ENCODE measurements around the gene AGRP. TPM values are rescaled to one million over a fixed set of nuclear protein-coding genes. Genes with fewer than 3 reads are reported as not detected.

Gene AGRP
- total and polyA plus RNA-seq, 2 of the 4 experiments (the other 2 are of a cell fraction), result not detected

DNA sequence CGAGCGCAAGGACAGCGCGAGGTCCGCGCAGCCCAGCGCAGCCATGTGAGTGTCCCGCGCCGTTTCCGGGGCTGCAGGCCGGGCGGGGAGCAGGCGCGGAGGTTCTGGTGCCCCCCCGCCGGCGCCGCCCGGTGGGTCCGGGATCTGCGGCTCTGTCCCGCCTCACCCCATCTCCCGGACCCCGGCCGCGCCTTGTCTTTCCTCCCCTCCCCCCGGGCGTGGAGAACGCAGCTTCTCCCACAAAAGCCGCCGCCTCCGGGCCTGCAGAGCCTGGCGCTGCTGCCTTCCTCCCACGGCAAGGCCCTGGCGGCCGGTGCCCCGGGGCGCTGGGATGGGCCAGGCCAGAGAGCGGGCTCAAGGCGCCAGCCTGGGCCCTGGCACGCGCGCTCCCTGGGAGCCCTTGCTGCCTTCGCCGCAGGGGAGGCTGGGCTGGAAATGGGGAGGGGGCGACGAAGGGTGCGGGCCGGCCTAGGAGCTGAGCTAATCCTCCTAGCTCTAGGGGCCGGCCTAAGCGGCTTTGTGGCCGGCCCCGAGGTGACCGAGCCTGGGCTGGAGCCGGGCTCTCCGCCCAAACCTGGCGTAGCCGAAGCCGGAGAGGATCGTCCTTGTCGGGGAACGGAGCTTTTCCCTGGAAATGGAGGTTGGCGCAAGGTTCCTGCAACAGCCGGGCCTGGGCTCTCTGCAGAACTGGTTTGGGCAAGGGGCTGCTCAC, 45.7 kb upstream of the AGRP start:
- Histone ChIP-seq H2BK15ac (ENCODE audit: low read depth, low read length) (no peak overlapping the region; the same call in 2 of the 3 replicates), H3K18ac (ENCODE audit: low read depth, low read length) (peak overlapping the region; percentile 51), H2AFZ (replicated peaks; ENCODE audit: low read length, poor library complexity) (peak overlapping the region; percentile 74), H2AK9ac (replicated peaks; ENCODE audit: low read depth, low read length, poor library complexity) (peak overlapping the region; percentile 86), H3K56ac (ENCODE audit: extremely low read depth, insufficient read depth, low read length) (peak overlapping the region; percentile 84), H2BK5ac (ENCODE audit: low read depth, low read length, poor library complexity, severe bottlenecking) (peak overlapping the region; percentile 74), H3K79me1 (ENCODE audit: low read depth in 1 of 2, low read length in 2 of 2) (peaks cover 27 to 42% of the 10 kb centered on the region in 2 experiments; a peak in 3 of 4 replicates), H4K8ac (ENCODE audit: low read depth in 2 of 2, low read length in 2 of 2) (peak overlapping the region; percentile 74 to 85), H3K4ac (ENCODE audit: low read depth, low read length) (peak overlapping the region; percentile 96), H3K14ac (replicated peaks; ENCODE audit: low read depth, low read length) (peak overlapping the region; percentile 96), H2AK5ac (ENCODE audit: low read depth, low read length) (peak overlapping the region; percentile 98), H3K9me3 (ENCODE audit: control insufficient read depth, insufficient read depth, low read length) (no peaks in the 10 kb centered on the region), H3K9me1 (ENCODE audit: insufficient read depth, low read length) (peaks cover 20% of the 10 kb centered on the region), H3K36me3 (ENCODE audit: control insufficient read depth, insufficient read depth, low read length) (no peaks in the 10 kb centered on the region), H2BK120ac (ENCODE audit: low read depth, low read length) (peak overlapping the region; percentile 81; the same call in 1 of the 2 replicates), H3K4me3 (ENCODE audit: insufficient read depth, low read depth, low read length) (peak overlapping the region; percentile 85), H4K20me1 (ENCODE audit: insufficient read depth, low read length) (peaks cover 36% of the 10 kb centered on the region), H4K5ac (ENCODE audit: low read depth, low read length) (peak overlapping the region; percentile 90), H4K91ac (ENCODE audit: insufficient read depth, low read depth, low read length) (peak overlapping the region; percentile 80), H3K27me3 (ENCODE audit: control insufficient read depth, insufficient read depth, low read length) (no peaks in the 10 kb centered on the region), H3K9ac (ENCODE audit: low read depth, low read length) (peak overlapping the region; percentile 93), H3K4me1 (ENCODE audit: control insufficient read depth, insufficient read depth, low read length) (peaks cover 15% of the 10 kb centered on the region), H3K4me2 (ENCODE audit: low read depth, low read length) (peak overlapping the region; percentile 94), H3K27ac (ENCODE audit: insufficient read depth, low read length) (peak overlapping the region; percentile 88), H2BK20ac (ENCODE audit: low read depth, low read length) (no peak overlapping the region), H3K23ac (ENCODE audit: low read depth, low read length) (peak overlapping the region; percentile 98)
- 0% methylated on average over 17 of the region's 65 CpGs; no CpG with 5 or more reads in 1 of the 2 experiments for WGBS, 2 experiments (ENCODE audit: extremely low coverage in 2 of 2, insufficient read length in 1 of 2)
- ChIA-PET CTCF (interaction anchor here (1.5 kb wide), 1 partner anchor 8 kb away, joined by 7 read pairs; no protein-coding TSS in a partner anchor), POLR2A (ENCODE audit: unreplicated experiment) (interaction anchor here (0.6 kb wide), 1 partner anchor 563 kb away, joined by 3 read pairs; no protein-coding TSS in a partner anchor)
- dilution Hi-C loops (cut with HindIII; ENCODE audit: low sequenced_read_pairs, unreplicated experiment), result no loop called here
- in situ Hi-C loops (cut with MboI; ENCODE audit: low sequenced_read_pairs), result loop anchor here (10.0 to 25.0 kb wide), 2 partner anchors 136 to 408 kb away; partner anchors contain the start of genes ACD, C16orf86, CTRL and ENKD1
- no peak for TF ChIP-seq RFX5 (IDR thresholded peaks at IDR 0.05; ENCODE audit: low read depth, low read length)
- TF ChIP-seq, protein P1, sequence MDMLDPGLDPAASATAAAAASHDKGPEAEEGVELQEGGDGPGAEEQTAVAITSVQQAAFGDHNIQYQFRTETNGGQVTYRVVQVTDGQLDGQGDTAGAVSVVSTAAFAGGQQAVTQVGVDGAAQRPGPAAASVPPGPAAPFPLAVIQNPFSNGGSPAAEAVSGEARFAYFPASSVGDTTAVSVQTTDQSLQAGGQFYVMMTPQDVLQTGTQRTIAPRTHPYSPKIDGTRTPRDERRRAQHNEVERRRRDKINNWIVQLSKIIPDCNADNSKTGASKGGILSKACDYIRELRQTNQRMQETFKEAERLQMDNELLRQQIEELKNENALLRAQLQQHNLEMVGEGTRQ (IDR thresholded peaks at IDR 0.05; ENCODE audit: low read depth, low read length), result no peak
- TF ChIP-seq, protein P2, sequence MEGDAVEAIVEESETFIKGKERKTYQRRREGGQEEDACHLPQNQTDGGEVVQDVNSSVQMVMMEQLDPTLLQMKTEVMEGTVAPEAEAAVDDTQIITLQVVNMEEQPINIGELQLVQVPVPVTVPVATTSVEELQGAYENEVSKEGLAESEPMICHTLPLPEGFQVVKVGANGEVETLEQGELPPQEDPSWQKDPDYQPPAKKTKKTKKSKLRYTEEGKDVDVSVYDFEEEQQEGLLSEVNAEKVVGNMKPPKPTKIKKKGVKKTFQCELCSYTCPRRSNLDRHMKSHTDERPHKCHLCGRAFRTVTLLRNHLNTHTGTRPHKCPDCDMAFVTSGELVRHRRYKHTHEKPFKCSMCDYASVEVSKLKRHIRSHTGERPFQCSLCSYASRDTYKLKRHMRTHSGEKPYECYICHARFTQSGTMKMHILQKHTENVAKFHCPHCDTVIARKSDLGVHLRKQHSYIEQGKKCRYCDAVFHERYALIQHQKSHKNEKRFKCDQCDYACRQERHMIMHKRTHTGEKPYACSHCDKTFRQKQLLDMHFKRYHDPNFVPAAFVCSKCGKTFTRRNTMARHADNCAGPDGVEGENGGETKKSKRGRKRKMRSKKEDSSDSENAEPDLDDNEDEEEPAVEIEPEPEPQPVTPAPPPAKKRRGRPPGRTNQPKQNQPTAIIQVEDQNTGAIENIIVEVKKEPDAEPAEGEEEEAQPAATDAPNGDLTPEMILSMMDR (conservative IDR thresholded peaks at IDR 0.05; ENCODE audit: low read depth, low read length), result 0 out of 2 replicates have a peak, but pooled peaks have one; percentile 2
- no peak for TF ChIP-seq BHLHE40 (IDR thresholded peaks at IDR 0.05; ENCODE audit: low read depth, low read length)
- intact Hi-C loops (cut with micrococcal nuclease), result loop anchor here (10.0 kb wide), 1 partner anchor 276 kb away; the partner anchor contains the start of genes RANBP10 and TSNAXIP1
- ATAC-seq (ENCODE audit: low read depth) (peak; percentile 52), DNase-seq (peak; percentile 32)
- BruUV-seq (replicated peaks), result no TSS peak
